Caco-2 (cell line): Measurements from ENCODE around the gene SLC2A9. TPM values are rescaled to one million over a fixed set of nuclear protein-coding genes. Genes with fewer than 3 reads are reported as not detected.

Experiments used
- BruUV-seq: library from RNA; stranded (reverse); fragments of 400-500 nt; replicated peaks from 2 replicates; lab custom pipeline; 2021; lab: Mats Ljungman, UMichigan
- CTCF ChIA-PET: fragments of 300-600 bp; sonication (Branson Sonifier 250); formaldehyde crosslinking; loops from one replicate; lab custom pipeline; 2022; ENCODE audit warnings: antibody characterized with exemption; lab: Charles Lee
- POLR2A ChIA-PET: fragments of 300-600 bp; sonication (Branson Sonifier 250); formaldehyde crosslinking; loops from one replicate; lab custom pipeline; 2022; ENCODE audit warnings: antibody characterized with exemption; lab: Charles Lee
- DNase-seq, 2 experiments: peaks; one replicate each; pipeline versions ENCODE4 v3.0.0 to v3.0.0-alpha.2; 2020 to 2022
- H3K27me3 ChIP-seq: replicated peaks from 2 replicates; pipeline ENCODE4 v1.6.0; 2011; ENCODE audit warnings: low read length; ENCODE audit not compliant: control insufficient read depth, insufficient read depth
- H3K36me3 ChIP-seq: 2 replicates; pipeline ENCODE4 v1.5.1; 2011; ENCODE audit warnings: low read length; ENCODE audit not compliant: control insufficient read depth, insufficient read depth
- H3K4me1 ChIP-seq: fragments of 250-450 bp; sonication (Bioruptor Pico); 2 replicates; pipeline ENCODE4 v1.5.1; 2020; ENCODE audit warnings: mild to moderate bottlenecking
- H3K4me3 ChIP-seq: 2 replicates; pipeline ENCODE4 v1.5.1; 2011; ENCODE audit warnings: low read depth, mild to moderate bottlenecking, control low read depth, low read length
- H3K9me3 ChIP-seq: fragments of 250-450 bp; sonication (Bioruptor Pico); 2 replicates; pipeline ENCODE4 v1.5.1; 2020; ENCODE audit warnings: mild to moderate bottlenecking, moderate library complexity
- H3K27ac Mint-ChIP-seq: one replicate; pipeline ENCODE4 v1.8.0; 2022; ENCODE audit warnings: mixed read lengths; ENCODE audit not compliant: unreplicated experiment
- H3K27me3 Mint-ChIP-seq: one replicate; pipeline ENCODE4 v1.8.0; 2022; ENCODE audit warnings: mixed read lengths; ENCODE audit not compliant: insufficient read depth, unreplicated experiment
- H3K36me3 Mint-ChIP-seq: one replicate; pipeline ENCODE4 v1.8.0; 2022; ENCODE audit warnings: mild to moderate bottlenecking, mixed read lengths; ENCODE audit not compliant: insufficient read depth, unreplicated experiment
- H3K4me1 Mint-ChIP-seq: one replicate; pipeline ENCODE4 v1.8.0; 2022; ENCODE audit warnings: low read depth, mixed read lengths; ENCODE audit not compliant: unreplicated experiment
- H3K4me3 Mint-ChIP-seq: one replicate; pipeline ENCODE4 v1.8.0; 2022; ENCODE audit warnings: mild to moderate bottlenecking, moderate library complexity, mixed read lengths; ENCODE audit not compliant: unreplicated experiment
- H3K9me3 Mint-ChIP-seq: one replicate; pipeline ENCODE4 v1.8.0; 2022; ENCODE audit warnings: mixed read lengths; ENCODE audit not compliant: unreplicated experiment
- intact Hi-C: fragments of 100-400 bp; cut with micrococcal nuclease; formaldehyde crosslinking; loops from one replicate; pipeline ENCODE4 v1.10.0; 2022; ENCODE audit not compliant: unreplicated experiment
- total RNA-seq: library from RNA; stranded (reverse); gene quantifications from 2 replicates; pipeline ENCODE4 v1.2.3, GENCODE V29; 2022
- TF ChIP-seq, protein P1 (sequence below), 2 experiments: fragments of 200-600 bp in 1 of 2; IDR thresholded peaks; 1 replicate in 1 of 2; 2 replicates in 1 of 2; pipeline versions ENCODE4 v1.5.1 to v1.8.0; 2011 to 2022; ENCODE audit warnings: antibody characterized with exemption in 1 of 2, control low read depth in 1 of 2, inconsistent platforms in 1 of 2, low read depth in 1 of 2, low read length in 1 of 2, mild to moderate bottlenecking in 1 of 2, moderate library complexity in 1 of 2; ENCODE audit not compliant: insufficient read depth in 1 of 2, severe bottlenecking in 1 of 2, unreplicated experiment in 1 of 2

The SLC2A9 gene
- total RNA-seq, 1 experiment from 2014 or later = 21.0 TPM

GRCh38 chr4:9891056-9891455 lies 130.2 kb downstream of the SLC2A9 start:
- intact Hi-C loops = loop anchor here (10.0 kb wide), 1 partner anchor 196 kb away; no protein-coding TSS in a partner anchor

GRCh38 chr4:9889306-9889705 lies 132.0 kb downstream of the SLC2A9 start:
- Histone ChIP-seq H3K36me3 (peaks cover 2% of the 10 kb centered on the region; the same call in 1 of the 2 replicates), H3K4me3 (no peak overlapping the region), H3K4me1 (no peaks in the 10 kb centered on the region), H3K9me3 (no peaks in the 10 kb centered on the region), H3K27me3 (no peaks in the 10 kb centered on the region)
- Mint-ChIP-seq H3K27me3 (no peaks in the 10 kb centered on the region), H3K9me3 (no peaks in the 10 kb centered on the region), H3K36me3 (no peaks in the 10 kb centered on the region), H3K4me1 (peaks cover 9% of the 10 kb centered on the region), H3K4me3 (no peak overlapping the region), H3K27ac (no peak overlapping the region)
- intact Hi-C loops = no loop called here
- TF ChIP-seq, protein P1, sequence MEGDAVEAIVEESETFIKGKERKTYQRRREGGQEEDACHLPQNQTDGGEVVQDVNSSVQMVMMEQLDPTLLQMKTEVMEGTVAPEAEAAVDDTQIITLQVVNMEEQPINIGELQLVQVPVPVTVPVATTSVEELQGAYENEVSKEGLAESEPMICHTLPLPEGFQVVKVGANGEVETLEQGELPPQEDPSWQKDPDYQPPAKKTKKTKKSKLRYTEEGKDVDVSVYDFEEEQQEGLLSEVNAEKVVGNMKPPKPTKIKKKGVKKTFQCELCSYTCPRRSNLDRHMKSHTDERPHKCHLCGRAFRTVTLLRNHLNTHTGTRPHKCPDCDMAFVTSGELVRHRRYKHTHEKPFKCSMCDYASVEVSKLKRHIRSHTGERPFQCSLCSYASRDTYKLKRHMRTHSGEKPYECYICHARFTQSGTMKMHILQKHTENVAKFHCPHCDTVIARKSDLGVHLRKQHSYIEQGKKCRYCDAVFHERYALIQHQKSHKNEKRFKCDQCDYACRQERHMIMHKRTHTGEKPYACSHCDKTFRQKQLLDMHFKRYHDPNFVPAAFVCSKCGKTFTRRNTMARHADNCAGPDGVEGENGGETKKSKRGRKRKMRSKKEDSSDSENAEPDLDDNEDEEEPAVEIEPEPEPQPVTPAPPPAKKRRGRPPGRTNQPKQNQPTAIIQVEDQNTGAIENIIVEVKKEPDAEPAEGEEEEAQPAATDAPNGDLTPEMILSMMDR (IDR thresholded peaks at IDR 0.05; ENCODE audit: insufficient read depth in 1 of 2, low read depth in 1 of 2, low read length in 1 of 2, severe bottlenecking in 1 of 2, unreplicated experiment in 1 of 2) = no peak
- no peak for DNase-seq
- POLR2A ChIA-PET = no interaction called here
- CTCF ChIA-PET = no interaction called here
- no TSS peak for BruUV-seq

More at GRCh38 chr4:9891056-9891455, 130.2 kb downstream of the SLC2A9 start:
- no peak overlapping the region for H3K4me3 Mint-ChIP-seq
- POLR2A ChIA-PET = no interaction called here
- H3K9me3 ChIP-seq = no peaks in the 10 kb centered on the region
- H3K27me3 Mint-ChIP-seq = no peaks in the 10 kb centered on the region
- no peak overlapping the region for H3K4me3 ChIP-seq
- H3K4me1 Mint-ChIP-seq = no peaks in the 10 kb centered on the region
- H3K36me3 ChIP-seq = peaks cover 2% of the 10 kb centered on the region; the same call in 1 of the 2 replicates
- no peak for DNase-seq
- H3K36me3 Mint-ChIP-seq = no peaks in the 10 kb centered on the region
- BruUV-seq = no TSS peak
- H3K4me1 ChIP-seq = no peaks in the 10 kb centered on the region
- no peaks in the 10 kb centered on the region for H3K9me3 Mint-ChIP-seq
- CTCF ChIA-PET = no interaction called here
- no peaks in the 10 kb centered on the region for H3K27me3 ChIP-seq
- no peak overlapping the region for H3K27ac Mint-ChIP-seq
- TF ChIP-seq, protein P1 (IDR thresholded peaks at IDR 0.05; ENCODE audit: insufficient read depth in 1 of 2, low read depth in 1 of 2, low read length in 1 of 2, severe bottlenecking in 1 of 2, unreplicated experiment in 1 of 2) = no peak

GRCh38 chr4:9885958-9886357 lies 135.3 kb downstream of the SLC2A9 start:
- Mint-ChIP-seq H3K4me3 (no peak overlapping the region), H3K27ac (no peak overlapping the region), H3K9me3 (no peaks in the 10 kb centered on the region), H3K27me3 (no peaks in the 10 kb centered on the region), H3K4me1 (peaks cover 9% of the 10 kb centered on the region), H3K36me3 (no peaks in the 10 kb centered on the region)
- H3K4me1 ChIP-seq = no peaks in the 10 kb centered on the region
- ChIA-PET CTCF (no interaction called here), POLR2A (no interaction called here)
- no peaks in the 10 kb centered on the region for H3K27me3 ChIP-seq
- TF ChIP-seq, protein P1 (IDR thresholded peaks at IDR 0.05; ENCODE audit: insufficient read depth in 1 of 2, low read depth in 1 of 2, low read length in 1 of 2, severe bottlenecking in 1 of 2, unreplicated experiment in 1 of 2) = no peak
- BruUV-seq = no TSS peak
- DNase-seq = no peak
- no peak overlapping the region for H3K4me3 ChIP-seq
- intact Hi-C loops = no loop called here
- peaks cover 2% of the 10 kb centered on the region; the same call in 1 of the 2 replicates for H3K36me3 ChIP-seq
- no peaks in the 10 kb centered on the region for H3K9me3 ChIP-seq
